ENCODE measurements around the gene KDM1A. TPM values are rescaled to one million over a fixed set of nuclear protein-coding genes. Genes with fewer than 3 reads are reported as not detected.

Gene KDM1A
- total and polyA plus RNA-seq, 8 donors: 17.1 to 78.9 (median 29.2) TPM

- H3K4me1 ChIP-seq: peaks cover 0 to 19% (median 9%) of the 10 kb centered on the region in 4 donors
- no peak overlapping the region for H3K4me3 ChIP-seq
- no peak for DNase-seq
- H3K9me3 ChIP-seq: no peaks in the 10 kb centered on the region
- no peaks in the 10 kb centered on the region for H3K27me3 ChIP-seq
- H3K36me3 ChIP-seq: peaks cover 0 to 5% (median 0%) of the 10 kb centered on the region in 4 donors
- no peak for TF ChIP-seq POLR2A (IDR thresholded peaks at IDR 0.05)
- TF ChIP-seq POLR2AphosphoS5 (IDR thresholded peaks at IDR 0.05): no peak
- no peak for TF ChIP-seq CTCF (IDR thresholded peaks at IDR 0.05)
- TF ChIP-seq EP300 (IDR thresholded peaks at IDR 0.05): no peak
- no peak overlapping the region for H3K27ac ChIP-seq
- intact Hi-C loops (cut with DNase I; ENCODE audit: low total_unique reads): no loop called here
Observed at GRCh38 chr1:23129846-23130245, 110.6 kb downstream of the KDM1A start.

- TF ChIP-seq POLR2AphosphoS5 (IDR thresholded peaks at IDR 0.05) (no peak), CTCF (IDR thresholded peaks at IDR 0.05) (no peak), POLR2A (IDR thresholded peaks at IDR 0.05) (no peak)
- H3K27me3 ChIP-seq: no peaks in the 10 kb centered on the region
- intact Hi-C loops (cut with DNase I; ENCODE audit: low total_unique reads): no loop called here
- H3K4me3 ChIP-seq: no peak overlapping the region
- H3K4me1 ChIP-seq: peaks cover 0 to 4% (median under 1%) of the 10 kb centered on the region in 4 donors
- no peak overlapping the region for H3K27ac ChIP-seq
- H3K9me3 ChIP-seq: no peaks in the 10 kb centered on the region
- H3K36me3 ChIP-seq: peaks cover 0 to 6% (median 0%) of the 10 kb centered on the region in 4 donors
- WGBS, 5 donors: 51 to 74% (median 60%) methylated on average over 1 of the region's 1 CpG
- DNase-seq: no peak
Observed at GRCh38 chr1:23132033-23132432, 112.8 kb downstream of the KDM1A start.

Small RNA genes within 50 kb of the gene (small RNA-seq; reads per million reads assigned to genes)
- 0 reads per million in 4 donors for gene MIR3115
- 0 reads per million in 4 donors for gene MIR4419A

Other genes with a start within 250 kb of the KDM1A start
- gene LACTBL1, start 46.6 kb upstream of the KDM1A start, total RNA-seq: not detected
- gene LACTBL1, start 46.6 kb upstream of the KDM1A start, polyA plus RNA-seq: not detected
- gene TEX46, start 3.6 kb upstream of the KDM1A start, total RNA-seq: not detected
- not detected for gene TEX46, start 3.6 kb upstream of the KDM1A start, polyA plus RNA-seq
- 10 to 100 TPM; 12.5 to 20.4 (median 19.3) TPM for gene LUZP1, start 149.4 kb downstream of the KDM1A start, total RNA-seq
- gene LUZP1, start 149.4 kb downstream of the KDM1A start, polyA plus RNA-seq: 1 to 10 TPM; 2.6 to 4.9 (median 3.7) TPM
- under 1 TPM in 1 of 5 donors, not detected in 4; 0.58 TPM for gene HTR1D, start 198.0 kb downstream of the KDM1A start, total RNA-seq
- under 1 TPM in 1 of 3 donors, not detected in 2; 0.19 TPM for gene HTR1D, start 198.0 kb downstream of the KDM1A start, polyA plus RNA-seq